Measurements from ENCODE around the gene PNRC2.

DNA sequence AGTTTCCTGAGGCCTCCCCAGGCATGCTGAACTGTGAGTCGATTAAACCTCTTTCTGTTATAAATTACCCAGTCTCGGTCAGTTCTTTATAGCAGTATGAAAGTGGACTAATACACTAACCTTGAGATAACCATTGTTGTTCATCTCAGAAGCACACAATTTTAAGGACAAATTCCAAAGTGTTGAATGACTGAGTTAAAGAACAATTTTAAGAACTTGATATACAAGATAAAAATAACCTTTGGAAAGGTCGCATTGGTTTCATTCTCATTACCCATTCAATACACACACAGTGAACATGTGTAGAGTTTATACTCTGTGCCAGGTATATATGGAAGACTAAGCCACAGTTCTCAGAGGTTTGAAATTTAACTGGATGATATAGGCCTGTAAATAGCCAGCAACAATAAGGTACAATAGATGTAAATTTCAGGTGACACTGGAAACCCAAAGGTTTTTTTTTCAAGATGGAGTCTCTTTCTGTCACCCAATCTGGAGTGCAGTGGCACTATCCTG, 39.6 kb downstream of the PNRC2 start:
- TF ChIP-seq POLR2A (IDR thresholded peaks at IDR 0.05): peak in 1 of 2 donors; percentile 9
- TF ChIP-seq CTCF (IDR thresholded peaks at IDR 0.05): no peak
